ENCODE data around the gene MYO19.
A peak's percentile ranks its signal among the peaks of the same experiment; 100 is the strongest.

The MYO19 gene, protein sequence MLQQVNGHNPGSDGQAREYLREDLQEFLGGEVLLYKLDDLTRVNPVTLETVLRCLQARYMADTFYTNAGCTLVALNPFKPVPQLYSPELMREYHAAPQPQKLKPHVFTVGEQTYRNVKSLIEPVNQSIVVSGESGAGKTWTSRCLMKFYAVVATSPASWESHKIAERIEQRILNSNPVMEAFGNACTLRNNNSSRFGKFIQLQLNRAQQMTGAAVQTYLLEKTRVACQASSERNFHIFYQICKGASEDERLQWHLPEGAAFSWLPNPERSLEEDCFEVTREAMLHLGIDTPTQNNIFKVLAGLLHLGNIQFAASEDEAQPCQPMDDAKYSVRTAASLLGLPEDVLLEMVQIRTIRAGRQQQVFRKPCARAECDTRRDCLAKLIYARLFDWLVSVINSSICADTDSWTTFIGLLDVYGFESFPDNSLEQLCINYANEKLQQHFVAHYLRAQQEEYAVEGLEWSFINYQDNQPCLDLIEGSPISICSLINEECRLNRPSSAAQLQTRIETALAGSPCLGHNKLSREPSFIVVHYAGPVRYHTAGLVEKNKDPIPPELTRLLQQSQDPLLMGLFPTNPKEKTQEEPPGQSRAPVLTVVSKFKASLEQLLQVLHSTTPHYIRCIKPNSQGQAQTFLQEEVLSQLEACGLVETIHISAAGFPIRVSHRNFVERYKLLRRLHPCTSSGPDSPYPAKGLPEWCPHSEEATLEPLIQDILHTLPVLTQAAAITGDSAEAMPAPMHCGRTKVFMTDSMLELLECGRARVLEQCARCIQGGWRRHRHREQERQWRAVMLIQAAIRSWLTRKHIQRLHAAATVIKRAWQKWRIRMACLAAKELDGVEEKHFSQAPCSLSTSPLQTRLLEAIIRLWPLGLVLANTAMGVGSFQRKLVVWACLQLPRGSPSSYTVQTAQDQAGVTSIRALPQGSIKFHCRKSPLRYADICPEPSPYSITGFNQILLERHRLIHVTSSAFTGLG

DNA sequence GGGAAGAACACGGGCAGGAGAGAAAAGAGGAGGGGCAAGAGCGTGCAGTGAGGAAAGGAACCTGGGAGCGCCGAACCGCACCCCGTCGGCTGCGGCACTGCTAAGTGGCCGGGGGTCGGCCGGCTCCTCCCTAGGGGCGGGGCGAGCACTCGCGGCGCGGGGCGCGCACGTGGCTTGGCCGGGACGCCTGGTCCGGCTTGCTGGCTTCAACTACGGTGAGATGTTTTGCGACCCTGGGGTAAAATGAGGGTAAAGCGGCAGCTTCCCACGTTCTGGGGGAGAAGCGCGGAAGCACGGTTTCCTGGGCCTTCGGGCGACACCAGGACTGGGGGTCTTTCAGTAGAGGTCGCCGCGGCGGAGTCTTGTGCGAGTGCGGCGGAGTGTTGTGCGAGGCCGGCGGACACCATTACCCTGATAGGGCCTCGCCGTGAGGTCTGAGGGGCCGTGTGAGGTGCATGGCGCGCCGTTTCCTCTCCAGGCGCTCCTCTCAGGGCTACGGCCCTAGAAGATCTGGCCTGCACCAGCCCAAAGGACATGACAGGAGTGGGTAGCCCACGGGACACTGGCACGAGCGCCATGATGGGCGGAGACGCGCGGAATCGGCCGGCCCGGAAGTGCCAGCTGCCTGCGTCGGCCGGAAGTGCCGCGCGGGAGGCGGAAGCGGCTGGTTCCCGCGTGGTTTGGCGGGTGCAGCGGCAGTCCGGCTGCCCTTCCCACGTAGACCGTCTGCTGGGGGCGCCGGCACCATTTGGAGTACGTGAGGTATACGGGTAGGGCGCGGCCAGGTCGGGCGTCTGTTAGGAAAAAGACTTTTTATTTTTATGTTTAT, at the start of gene MYO19, which contains the start of gene PIGW:
Gene MYO19 (minus strand): TSS at position 29 of the 829 bp plus-strand sequence. CDS start 2,330 bp downstream, outside the sequence.
Gene PIGW (plus strand): TSS at position 148 of the 829 bp plus-strand sequence. CDS start 2,115 bp downstream, outside the sequence.
- peak; percentile 44 to 88 (median 77) for DNase-seq

DNA sequence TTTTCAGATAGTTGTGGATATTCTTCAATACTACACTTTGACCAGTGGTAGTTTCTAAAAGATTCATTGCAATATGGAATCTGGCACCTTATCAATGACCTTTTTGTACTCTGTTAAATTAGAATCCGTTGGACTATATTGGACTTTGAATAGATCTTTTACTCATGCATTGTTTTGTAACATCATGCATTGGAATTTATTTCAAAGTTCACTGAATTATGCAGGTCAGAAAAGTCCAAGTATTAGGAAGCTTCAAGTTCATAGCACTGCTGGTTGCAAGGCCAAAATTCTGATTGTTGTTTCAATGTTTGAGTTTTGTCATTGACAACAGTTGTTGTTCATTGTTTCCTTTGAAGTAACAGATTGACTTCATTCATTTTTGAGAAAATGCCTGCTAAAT, 49.1 kb upstream of the MYO19 start:
- DNase-seq, result no peak

DNA sequence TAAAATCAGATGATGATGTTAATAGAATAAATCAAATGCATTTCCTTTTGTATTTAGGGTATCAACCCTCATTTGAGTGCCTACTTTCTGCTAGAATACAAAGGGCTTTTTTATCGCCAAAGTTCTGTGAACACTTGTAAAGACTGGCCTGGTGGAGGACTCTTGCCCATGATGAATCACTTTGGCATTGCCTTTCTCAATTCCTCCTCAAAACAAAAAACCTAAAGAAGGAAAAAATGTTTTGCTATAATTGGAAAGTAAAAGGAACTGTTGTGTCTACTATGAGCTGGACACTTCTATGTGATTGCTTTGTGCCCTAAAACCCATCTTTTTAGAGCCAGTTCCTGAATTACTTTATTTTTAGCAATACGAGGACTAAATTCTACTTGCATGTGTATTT, 44.0 kb upstream of the MYO19 start:
- DNase-seq, result no peak

DNA sequence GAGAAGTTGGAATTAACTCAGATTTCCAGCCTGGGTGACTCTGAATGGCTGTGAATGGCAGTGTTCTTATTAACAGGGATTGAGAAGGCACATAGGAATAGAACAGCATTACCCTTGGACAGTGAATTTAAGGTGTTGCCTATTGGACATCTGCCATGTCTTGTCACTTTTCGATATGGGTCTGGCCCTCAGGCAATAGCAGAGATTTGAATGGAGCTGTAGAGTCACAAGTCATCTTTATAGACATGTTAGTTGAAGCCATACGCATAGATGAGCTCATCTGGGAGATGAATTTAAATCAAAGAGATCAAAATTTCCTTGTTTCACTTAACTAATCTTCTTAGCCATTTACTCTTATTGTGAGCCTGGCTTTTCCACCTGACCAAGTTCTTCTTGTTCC, 42.1 kb upstream of the MYO19 start:
- DNase-seq, result no peak

DNA sequence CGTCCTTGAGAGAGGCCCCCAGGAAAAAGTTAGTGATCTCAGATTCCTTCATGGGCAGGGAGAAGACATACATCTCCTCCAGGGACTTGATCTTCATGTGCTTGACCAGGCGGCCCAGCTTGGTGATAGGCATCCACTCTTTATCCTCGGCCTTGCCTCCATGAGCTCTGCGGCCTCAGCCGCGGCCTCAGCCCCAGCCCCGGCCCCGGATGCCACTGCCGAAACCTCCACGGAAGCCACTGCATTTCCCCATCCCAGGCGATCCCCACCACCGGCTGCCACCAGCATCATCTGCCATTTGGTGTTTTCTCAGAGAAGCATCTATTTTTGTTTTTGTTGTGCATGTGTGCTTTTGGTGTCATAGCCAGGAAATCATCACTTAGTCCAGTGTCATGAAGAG, 40.4 kb upstream of the MYO19 start:
- no peak for DNase-seq

DNA sequence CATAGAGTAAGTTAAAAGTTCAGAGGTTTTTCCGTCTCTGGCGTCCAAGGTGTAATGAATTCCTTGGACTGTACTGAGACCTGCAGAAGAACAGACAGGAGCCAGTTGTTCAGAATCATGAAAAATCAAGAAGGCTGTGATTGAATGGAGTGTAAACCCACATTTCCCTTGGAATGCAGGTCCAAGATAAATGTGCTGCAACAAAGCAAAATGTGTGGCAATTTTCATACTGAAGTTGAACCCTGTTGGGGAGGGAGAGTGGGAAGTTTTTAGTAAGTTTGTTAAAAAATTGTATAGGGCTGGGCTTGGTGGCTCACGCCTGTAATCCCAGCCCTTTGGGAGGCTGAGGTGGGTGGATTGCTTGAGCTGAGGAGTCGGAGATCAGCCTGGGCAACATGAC, 31.4 kb upstream of the MYO19 start:
- DNase-seq, result no peak

DNA sequence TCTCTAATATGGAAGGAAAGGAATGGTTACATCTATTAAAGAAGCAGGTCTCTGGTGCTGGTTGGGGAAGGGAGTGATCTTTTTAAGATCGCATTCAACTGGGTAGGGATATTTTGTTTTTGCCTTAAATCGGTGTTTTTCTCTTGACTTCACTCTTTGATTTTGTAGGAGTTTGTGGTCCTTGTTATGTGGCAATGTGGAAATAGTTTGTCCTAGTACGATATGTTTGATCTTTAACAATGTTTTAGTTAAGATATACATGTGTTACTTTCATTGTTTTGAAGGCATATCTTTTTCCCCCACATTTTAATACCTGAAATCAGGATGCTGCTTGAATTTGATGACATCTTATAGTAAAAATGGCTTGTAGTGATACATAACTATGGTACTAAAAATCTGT, 18.8 kb upstream of the MYO19 start:
- no peak for DNase-seq

DNA sequence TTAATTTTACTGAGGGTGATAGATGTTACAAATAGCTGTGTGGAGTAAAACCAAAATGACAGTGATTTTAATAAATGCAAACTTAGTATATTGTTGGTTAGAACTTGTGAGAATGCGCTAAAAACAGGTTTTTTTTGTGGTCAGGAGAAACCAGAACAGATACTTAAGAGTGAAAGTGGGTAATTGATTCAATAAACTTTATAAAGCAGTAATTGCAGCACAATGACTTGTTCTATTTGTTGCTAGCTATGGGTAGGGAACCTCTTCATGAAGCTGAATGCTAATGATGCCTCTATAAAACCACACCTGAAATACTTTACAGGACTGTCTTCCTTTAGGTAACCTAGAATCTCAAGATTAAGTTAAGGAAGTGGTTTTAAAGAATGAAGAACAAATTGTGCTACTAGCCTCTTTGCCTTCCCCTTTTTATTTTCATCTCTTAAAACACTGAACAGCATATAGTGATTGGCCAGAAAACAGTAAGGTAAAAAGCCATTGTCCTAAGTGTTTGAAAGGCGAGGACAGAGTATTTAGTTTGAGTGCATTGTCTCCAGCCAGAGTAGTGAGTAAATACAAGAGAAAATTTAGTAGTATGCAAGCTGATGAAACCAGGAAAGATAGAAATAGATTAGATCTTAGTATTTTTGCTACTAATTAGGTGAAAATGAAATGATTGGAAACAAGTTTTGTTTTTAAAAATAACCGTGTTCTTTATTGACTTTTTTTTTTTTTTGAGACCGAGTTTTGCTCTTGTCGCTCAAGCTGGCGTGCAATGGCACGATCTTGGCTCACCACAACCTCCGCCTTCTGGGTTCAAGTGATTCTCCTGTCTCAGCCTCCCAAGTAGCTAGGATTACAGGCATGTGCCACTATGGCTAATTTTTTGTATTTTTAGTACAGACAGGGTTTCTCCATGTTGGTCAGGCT, 16.1 kb upstream of the MYO19 start:
- DNase-seq, result no peak

DNA sequence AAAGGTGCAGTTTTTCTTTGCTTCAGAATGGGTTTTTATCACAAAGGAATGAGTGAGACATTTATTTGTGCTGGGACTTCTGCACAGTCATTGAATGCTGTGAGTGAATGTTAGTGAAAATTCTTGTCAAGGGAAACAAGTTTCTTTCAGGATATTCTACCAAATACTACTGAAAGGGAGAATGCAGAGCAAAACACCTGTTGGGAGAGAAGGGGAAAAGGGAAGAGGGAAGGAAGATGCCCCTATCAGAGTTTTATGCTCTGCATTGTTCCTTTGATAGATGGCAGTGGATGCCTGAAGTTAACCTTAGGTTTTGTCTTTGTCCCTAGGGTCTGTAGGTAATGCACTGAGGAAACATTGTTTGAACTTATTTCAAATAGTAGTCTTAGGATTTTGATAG, 13.1 kb upstream of the MYO19 start:
- DNase-seq, result no peak

DNA sequence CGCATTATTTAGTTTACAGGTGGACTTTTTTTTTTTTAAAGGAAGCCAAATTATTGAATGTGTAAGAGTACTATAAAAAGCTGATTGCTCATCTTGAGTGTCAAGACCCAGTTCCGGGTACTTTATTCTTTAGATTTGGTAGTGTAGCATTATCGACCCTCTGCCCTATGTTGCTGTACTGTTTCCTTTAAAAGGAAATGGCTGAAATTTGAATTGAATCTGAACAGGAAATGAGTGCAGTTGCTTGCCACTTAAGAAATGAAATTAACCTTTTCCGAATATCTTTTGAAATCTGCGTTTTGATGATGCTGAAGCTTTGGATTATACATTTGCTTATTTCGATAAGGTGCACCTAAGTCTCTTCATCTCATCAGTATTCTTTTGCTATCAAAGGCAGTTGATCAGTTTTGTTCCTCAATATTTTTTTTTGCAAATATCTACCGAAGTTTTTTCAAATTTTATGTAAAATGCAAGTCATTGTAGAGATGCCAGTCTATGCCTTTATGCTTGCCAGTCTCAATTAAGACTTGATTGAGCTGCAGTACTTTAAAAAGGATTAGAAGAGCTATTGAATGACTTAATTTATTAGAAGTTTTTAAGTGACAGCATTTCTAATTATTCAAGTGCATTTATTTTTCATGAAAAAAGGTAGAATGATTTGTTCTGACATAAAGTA, 11.9 kb upstream of the MYO19 start:
- no peak for DNase-seq

DNA sequence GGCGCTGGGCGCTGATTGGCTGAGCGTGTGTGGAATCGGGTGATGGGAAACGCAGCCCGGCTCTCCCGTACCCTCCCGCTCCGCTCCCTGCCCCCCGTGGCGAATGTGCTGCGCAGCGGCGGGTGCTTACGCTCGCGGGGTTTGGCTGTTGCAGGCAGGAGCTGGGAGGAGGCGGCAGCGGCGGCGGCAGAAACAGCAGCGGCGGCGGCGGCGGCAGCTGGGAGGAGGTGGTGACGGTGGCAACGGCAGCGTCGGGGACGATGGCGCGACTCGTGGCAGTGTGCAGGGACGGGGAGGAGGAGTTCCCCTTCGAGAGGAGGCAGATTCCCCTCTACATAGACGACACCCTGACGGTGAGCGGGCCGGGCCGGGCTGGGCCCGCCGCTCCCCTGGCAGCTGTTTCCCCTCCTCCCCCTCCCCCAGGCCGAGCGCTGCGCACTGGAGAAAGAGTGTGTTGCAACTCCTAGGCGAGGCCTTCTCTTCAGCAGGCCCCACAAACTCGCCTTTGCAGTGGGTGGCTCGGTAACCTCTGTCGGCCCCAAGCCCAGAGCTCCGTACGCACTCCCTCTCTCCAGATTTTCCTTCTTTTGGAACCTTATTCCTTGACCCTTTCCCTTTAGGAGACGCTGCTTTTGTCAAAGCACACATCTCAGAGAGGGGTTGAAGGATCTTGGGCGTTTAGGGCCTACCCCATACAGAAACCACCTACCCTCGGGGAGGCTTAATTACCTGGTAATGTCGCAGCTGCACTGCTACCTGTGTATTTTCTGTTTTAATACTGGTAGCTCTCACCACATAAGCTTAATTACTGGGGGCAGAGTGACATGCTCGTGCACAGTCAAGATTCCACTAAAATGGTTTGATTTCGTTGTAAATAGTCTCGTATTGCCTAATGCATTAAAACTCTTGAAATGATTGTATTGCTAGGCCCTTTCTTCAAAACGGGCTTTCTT, 11.1 kb upstream of the MYO19 start:
- DNase-seq, result peak; percentile 74 to 98 (median 92)

DNA sequence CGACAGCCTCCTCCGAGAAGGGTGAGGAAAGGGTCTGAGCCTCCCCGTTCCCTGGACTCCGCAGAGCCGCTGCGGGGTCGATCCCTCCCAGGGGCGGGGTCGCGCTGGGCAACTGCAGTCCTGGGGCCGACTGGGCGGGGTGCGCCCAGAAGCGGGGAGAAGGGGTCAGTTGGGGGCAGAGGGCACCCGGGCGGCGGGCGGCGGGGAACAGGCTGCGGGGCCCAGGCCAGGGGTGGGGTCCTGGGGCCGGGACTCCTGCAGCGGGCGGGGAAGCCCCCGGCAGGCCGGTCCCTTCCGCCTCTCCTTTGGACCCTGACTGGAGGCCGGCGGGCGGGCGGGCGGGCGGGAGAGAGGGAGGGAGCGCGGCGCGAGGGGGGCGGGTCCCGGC, 10.4 kb upstream of the MYO19 start:
- DNase-seq, result peak in 10 of 14 donors; percentile 70 to 95 (median 92)

DNA sequence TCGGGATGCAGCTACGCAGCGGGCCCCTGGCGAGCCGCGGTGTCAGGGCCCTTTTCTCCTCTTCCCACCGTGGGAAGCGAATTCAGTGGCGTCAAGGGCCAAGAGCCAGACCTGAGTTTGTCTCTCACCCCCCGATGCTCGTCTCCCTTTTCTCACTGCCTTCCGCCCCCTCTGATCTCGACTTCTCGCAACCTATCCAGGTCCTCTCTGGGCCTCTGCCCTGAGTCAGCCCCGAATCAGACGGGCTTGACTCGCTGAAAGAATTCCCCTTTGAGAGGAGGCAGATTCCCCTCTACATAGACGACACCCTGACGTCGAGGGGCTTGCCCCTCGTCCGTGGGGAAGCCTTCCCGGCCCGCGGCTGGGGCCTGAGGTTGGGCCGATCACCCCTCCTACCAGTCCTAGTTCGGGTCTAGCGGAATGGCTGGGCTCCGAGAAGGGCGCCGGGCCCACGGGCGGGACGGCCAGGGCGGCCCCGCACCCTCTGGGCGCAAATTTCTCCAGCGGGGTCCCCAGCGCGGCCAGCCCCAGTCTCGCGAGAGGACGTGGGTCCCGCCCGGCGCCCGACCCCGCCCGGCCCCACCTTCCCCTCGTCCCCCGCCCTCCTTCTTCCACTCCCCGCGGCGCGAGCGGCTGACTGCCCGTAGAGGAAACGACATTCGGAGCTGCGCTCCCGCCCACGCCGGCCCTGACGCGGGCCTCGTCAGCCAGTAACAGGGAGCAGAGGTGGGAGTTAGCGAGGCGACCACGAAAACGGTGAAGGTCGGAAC, 9.8 kb upstream of the MYO19 start, which contains the start of gene GGNBP2:
Gene GGNBP2 (plus strand): TSS at position 613 of the 770 bp plus-strand sequence. CDS start 806 bp downstream, outside the sequence.
- DNase-seq, result peak in 13 of 14 donors; percentile 63 to 95 (median 91)

DNA sequence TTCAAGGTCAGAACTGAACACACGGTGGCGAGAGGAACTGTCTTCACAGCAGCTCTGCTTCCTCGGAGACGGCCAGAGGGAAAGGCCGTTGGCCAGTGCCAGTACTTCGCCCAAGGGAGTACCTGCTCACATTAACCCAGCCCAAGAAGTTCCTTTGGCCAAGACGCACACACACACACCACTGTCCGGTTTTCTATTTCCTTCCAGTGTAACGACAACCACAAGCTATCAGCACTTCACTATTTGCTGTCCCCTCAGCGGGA, 9.3 kb upstream of the MYO19 start:
- DNase-seq, result peak in 4 of 14 donors; percentile 25 to 51 (median 43)

DNA sequence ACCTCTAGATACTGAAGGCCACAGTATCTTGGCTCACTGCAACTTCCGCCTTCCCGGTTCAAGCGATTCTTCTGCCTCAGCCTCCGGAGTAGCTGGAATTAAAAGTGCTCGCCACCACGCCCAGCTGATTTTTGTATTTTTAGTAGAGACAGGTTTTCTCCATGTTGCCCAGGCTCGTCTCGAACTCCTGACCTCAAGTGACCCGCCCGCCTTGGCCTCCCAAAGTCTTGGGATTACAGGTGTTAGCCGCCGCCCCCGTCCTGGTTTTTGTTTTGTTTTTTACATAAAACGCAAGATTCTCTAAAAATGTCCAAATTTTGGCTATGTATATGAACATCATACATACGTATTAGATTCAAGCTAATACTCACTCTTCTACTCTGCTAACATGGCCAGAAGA, 8.1 kb upstream of the MYO19 start:
- no peak for DNase-seq

DNA sequence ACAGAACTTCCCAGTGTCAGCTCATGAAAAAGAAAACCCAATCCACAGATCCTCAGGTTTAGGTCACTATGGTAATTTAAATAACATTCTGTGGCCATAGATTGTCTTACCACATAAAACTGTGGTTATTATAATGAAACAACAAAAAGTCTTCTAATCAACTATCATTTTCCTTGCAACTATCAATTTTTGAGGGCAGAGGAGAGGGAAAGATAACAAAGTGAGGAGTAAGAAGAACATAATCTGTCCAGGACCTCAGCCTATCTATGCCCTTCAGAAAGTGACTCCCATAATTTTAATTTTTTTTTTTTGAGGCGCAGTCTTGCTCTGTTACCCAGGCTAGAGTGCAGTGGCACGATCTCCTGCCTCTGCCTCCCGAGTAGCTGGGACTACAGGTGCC, 6.0 kb upstream of the MYO19 start:
- no peak for DNase-seq

DNA sequence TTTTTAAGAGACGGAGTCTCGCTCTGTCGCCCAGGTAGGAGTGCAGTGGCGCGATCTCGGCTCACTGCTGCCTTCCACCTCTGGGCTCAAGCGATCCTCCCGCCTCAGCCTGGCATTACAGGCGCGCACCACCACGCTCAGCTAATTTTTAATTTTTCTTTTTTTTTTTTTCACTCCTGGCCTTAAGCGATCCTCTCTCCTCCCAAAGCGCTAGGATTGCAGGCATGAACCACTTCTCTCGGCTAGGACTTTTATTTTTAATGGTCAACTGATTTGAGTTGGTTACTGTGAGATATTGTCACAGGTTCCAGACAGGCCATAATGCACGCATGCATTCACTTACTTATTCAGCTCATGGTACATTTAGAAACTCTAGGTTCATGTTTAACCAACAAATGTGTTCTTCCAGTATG, 1.0 kb upstream of the MYO19 start:
- no peak for DNase-seq
